Gastrocnemius medialis (tissue), 4 donors: Measurements from ENCODE around the gene METTL16.

Source experiments
- CTCF ChIP-seq, 5 experiments: fragments of 450-650 bp in 3 of 5; fragments of 200-600 bp in 2 of 5; sonication (generic) in 2 of 5; IDR thresholded peaks in 4 of 5; conservative IDR thresholded peaks in 1 of 5; 1 replicate in 4 of 5; 2 replicates in 1 of 5; pipeline ENCODE4 v1.5.1; 2016 to 2019; ENCODE audit warnings: antibody characterized with exemption in 5 of 5, mild to moderate bottlenecking in 3 of 5, moderate library complexity in 3 of 5
- POLR2A ChIP-seq, 2 donors: fragments of 450-650 bp; IDR thresholded peaks; one replicate each; pipeline ENCODE4 v1.6.1; 2017; ENCODE audit warnings: antibody characterized with exemption in 2 of 2, mild to moderate bottlenecking in 2 of 2, moderate library complexity in 2 of 2

- TF ChIP-seq POLR2A (IDR thresholded peaks at IDR 0.05) (no peak), CTCF (IDR thresholded peaks at IDR 0.05 in 4 of 5, conservative IDR thresholded peaks at IDR 0.05 in 1 of 5) (no peak)
These were observed 1.1 kb downstream of the METTL16 start for GRCh38 chr17:2510559-2510958.
